Right cardiac atrium (tissue), 5 donors: Measurements from ENCODE around the gene CRISPLD2. TPM values are rescaled to one million over a fixed set of nuclear protein-coding genes. Genes with fewer than 3 reads are reported as not detected.

ENCODE experiments used
- ATAC-seq, 2 donors: fragments of 200-7000 bp; cut with Tn5 transposase; one replicate each; pipeline versions ENCODE4 v1.8.0 to v1.9.1; 2020; ENCODE audit warnings: moderate library complexity in 2 of 2, mild to moderate bottlenecking in 1 of 2
- DNase-seq, 3 donors: peaks; one replicate each; pipeline ENCODE4 v3.0.0-alpha.2; 2020
- H3K27ac ChIP-seq: one replicate; pipeline ENCODE4 v1.5.1; 2013; ENCODE audit warnings: mild to moderate bottlenecking, low read length, control low read depth, moderate library complexity
- H3K27me3 ChIP-seq: one replicate; pipeline ENCODE4 v1.6.1; 2013; ENCODE audit not compliant: control insufficient read depth, insufficient read depth
- H3K4me1 ChIP-seq: one replicate; pipeline ENCODE4 v1.6.1; 2013; ENCODE audit warnings: low read length; ENCODE audit not compliant: control insufficient read depth, insufficient read depth
- H3K4me3 ChIP-seq: one replicate; pipeline ENCODE4 v1.5.1; 2013; ENCODE audit warnings: low read length, control low read depth
- H3K9me3 ChIP-seq: one replicate; pipeline ENCODE4 v1.6.1; 2013; ENCODE audit warnings: low read length; ENCODE audit not compliant: control insufficient read depth
- WGBS: extraction: QIAGEN DNeasy Blood & Tissue Kit; methylation state at CpG from one replicate; pipeline ENCODE4 v1.1.7; 2013; 5-methylcytosine and 5-hydroxymethylcytosine counted together
- intact Hi-C, 4 donors: fragments of 100-400 bp; cut with DNase I; formaldehyde crosslinking; loops; one replicate each; pipeline versions ENCODE4 v1.11.0 to v1.14.0; 2022 to 2023
- polyA plus RNA-seq: library from polyadenylated mRNA; stranded (reverse); fragments of 200-250 nt; gene quantifications from one replicate; pipeline ENCODE4 v1.2.3, GENCODE V29; 2013
- total RNA-seq, 4 donors: library from RNA; stranded (reverse); fragmentation: NEBNext Ultra II Directional; extraction: Animal tissue kit (Norgen Biotek cat#: 25700); gene quantifications; one replicate each; pipeline ENCODE4 v1.2.1, GENCODE V29; 2021
- donor health status: healthy with polysubstance abuse.
- donor health status: DM: no; HTN: yes; CAD: no.
- donor health status: DM: no; HTN: no; CAD: no.
- donor health status: DM: no; HTN: yes; CAD: no; lungs with severe emphysema.
- donor health status: DM: yes; HTN: yes; CAD: no.

Gene CRISPLD2
- total and polyA plus RNA-seq, 5 donors: 12.7 to 69.5 (median 26.3) TPM

DNA sequence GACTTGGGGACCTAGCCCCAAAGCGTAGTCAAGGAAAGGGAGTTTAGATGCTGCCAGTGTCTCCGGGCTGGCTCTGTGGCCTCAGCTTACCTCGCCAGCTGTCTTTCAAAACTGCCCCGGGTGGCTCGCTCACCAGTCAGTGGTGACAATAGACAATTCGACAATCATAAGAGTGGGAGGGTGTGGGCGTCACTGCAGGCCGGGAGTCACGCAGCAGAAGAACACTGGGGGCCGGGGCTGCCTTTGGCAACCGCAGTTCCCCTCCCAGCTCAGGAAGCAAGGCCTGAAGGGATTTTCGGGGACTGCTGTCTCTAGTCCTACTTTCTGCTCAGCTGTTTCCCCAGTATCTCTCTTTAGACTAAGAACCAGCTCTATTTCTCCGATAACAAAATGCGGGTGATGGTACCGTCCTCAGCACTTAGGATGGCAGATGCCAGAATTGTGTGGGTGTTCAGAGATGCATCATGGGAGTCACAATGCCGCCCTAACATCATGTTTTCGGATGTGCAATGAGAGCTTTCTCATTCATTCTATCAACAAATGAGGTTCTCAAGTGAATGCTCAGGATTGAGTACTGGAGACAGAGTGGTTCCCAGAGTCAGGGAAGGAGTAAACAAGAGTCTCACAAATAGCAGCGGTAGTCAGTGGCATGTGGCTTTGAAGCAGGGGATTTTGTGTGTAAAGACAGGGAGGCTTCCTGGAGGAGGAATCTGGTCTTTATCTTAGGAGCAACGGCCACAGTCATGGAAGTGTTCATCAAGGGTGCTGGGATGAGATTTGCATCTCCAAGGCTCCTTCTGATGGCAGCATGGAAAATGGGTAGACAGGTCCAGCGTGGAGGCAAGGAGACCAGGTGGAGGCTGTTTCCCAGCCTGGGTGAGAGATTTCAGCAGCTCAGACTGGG is 98.5 kb downstream of the CRISPLD2 start:
- no peak overlapping the region for H3K27ac ChIP-seq
- DNase-seq (peak in 1 of 3 donors; percentile 32), ATAC-seq (no peak)
- no peaks in the 10 kb centered on the region for H3K27me3 ChIP-seq
- intact Hi-C loops: no loop called here
- 73% methylated on average over 20 of the region's 20 CpGs for WGBS
- H3K4me3 ChIP-seq: no peak overlapping the region
- no peaks in the 10 kb centered on the region for H3K9me3 ChIP-seq
- H3K4me1 ChIP-seq: peaks cover 14% of the 10 kb centered on the region

DNA sequence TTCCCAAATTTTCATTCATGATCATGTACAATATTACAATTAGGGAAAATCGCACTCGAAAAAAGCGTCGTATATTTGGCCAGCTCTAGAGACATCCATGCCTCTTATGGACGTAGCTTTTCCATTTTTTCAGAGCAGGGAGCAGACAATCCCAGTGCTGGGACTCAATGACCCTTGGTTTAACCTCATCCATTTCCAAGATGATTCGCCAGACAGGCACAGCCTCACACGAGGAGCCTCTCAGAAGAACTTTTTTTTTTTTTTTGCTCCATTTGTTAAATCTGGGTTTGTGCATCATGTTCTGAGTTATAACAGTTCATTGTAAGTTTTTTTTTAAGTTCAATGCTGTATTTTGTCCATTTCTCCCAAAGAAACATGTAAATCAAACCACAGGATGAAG is 99.5 kb downstream of the CRISPLD2 start:
- H3K4me3 ChIP-seq: no peak overlapping the region
- H3K27me3 ChIP-seq: no peaks in the 10 kb centered on the region
- intact Hi-C loops: no loop called here
- ATAC-seq: no peak
- H3K4me1 ChIP-seq: peaks cover 11% of the 10 kb centered on the region
- peak in 1 of 3 donors; percentile 10 for DNase-seq
- H3K9me3 ChIP-seq: no peaks in the 10 kb centered on the region
- WGBS: 77% methylated on average over 7 of the region's 7 CpGs
- no peak overlapping the region for H3K27ac ChIP-seq

DNA sequence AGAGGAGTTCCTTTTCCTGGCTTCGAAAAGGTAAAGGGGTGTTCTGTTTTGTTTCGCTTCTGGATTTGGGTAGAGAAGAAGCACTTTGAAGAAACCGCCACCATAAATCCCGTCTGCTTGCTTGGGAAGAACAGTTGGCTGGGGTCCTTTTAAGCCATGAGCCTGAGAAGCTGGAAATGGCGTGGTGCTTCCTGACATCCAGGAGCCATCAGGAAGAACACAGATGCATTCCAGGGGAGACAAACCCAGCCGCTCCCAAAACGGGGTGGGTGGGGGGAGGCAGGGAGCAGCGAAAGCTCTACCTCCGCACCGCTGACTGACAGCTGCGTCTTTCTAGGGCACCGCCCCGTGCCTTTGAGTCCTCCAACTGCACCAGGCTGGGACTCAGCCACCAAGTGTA is 99.9 kb downstream of the CRISPLD2 start:
- DNase-seq (peak in 1 of 3 donors; percentile 40), ATAC-seq (no peak)
- H3K9me3 ChIP-seq: no peaks in the 10 kb centered on the region
- H3K27ac ChIP-seq: no peak overlapping the region
- 81% methylated on average over 13 of the region's 13 CpGs for WGBS
- intact Hi-C loops: loop anchor here in 2 of 4 donors (10.0 kb wide), 1 partner anchor 85 kb away; no protein-coding TSS in a partner anchor
- H3K4me3 ChIP-seq: no peak overlapping the region
- peaks cover 10% of the 10 kb centered on the region for H3K4me1 ChIP-seq
- no peaks in the 10 kb centered on the region for H3K27me3 ChIP-seq

DNA sequence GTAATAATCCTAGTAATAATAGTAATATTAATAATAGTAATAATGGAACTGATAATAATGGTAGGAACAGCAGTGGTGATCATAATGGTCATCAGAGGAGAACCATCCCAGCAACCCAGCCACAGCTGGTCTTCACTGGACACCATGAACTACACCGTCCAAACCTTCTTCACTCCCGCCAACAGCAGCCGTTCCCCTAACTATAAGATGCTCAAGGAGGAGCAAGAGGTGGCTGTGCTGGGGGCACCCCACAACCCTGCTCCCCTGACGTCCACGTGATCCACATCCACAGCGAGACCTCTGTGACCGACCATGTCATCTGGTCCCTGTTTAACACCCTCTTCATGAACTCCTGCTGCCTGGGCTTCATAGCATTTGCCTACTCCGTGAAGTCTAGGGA is 100.5 kb downstream of the CRISPLD2 start:
- ATAC-seq (no peak), DNase-seq (no peak)
- Histone ChIP-seq H3K4me1 (peaks cover 8% of the 10 kb centered on the region), H3K27ac (no peak overlapping the region), H3K4me3 (no peak overlapping the region), H3K27me3 (no peaks in the 10 kb centered on the region), H3K9me3 (no peaks in the 10 kb centered on the region)
- intact Hi-C loops: loop anchor here in 2 of 4 donors (10.0 kb wide), 1 partner anchor 86 kb away; no protein-coding TSS in a partner anchor
- WGBS: 97% methylated on average over 8 of the region's 8 CpGs

DNA sequence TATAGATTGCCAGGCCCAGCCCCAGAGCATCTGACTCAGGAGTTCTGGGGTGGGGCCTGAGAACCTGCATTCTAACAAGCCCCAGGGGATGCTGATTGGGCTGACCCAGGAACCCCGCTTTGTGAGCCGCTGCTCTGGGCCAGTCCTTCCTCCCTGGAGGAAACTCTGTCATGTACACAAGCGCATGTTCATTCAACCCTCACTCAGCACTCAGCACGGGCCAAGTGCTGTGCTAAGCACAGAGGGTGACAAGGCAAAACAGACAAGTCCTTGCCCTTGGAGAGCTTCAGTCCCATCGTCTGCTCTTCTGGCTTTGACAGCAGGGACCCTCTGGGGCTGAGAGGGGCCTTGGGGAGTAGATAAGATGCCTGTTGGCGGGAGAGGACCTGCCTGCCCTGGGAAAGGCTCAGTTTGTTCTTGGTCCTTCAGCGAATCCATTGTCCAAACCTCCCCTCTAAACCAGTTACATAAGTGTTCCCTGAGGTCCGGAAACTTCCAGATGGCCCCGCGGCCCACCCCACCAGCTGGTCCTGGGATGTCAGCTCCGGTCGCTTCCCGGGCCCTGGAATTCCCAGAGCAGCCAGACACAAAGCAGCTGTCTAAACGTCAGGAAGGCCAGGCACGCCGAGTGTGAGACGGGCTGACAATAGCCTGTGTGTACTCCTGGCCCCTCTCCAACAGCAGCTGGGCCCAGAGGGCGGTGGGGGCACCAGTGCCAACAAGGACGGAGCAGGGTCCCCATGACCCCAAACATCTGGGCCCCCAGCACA is 102.8 kb downstream of the CRISPLD2 start:
- ATAC-seq (peak; percentile 80 to 88), DNase-seq (peak; percentile 76 to 93 (median 91))
- 21% methylated on average over 19 of the region's 19 CpGs for WGBS
- intact Hi-C loops: loop anchor here in 2 of 4 donors (10.0 kb wide), 1 partner anchor 88 kb away; no protein-coding TSS in a partner anchor
- H3K4me1 ChIP-seq: peaks cover 8% of the 10 kb centered on the region
- no peak overlapping the region for H3K4me3 ChIP-seq
- peak overlapping the region; percentile 77 for H3K27ac ChIP-seq
- no peaks in the 10 kb centered on the region for H3K9me3 ChIP-seq
- no peaks in the 10 kb centered on the region for H3K27me3 ChIP-seq

DNA sequence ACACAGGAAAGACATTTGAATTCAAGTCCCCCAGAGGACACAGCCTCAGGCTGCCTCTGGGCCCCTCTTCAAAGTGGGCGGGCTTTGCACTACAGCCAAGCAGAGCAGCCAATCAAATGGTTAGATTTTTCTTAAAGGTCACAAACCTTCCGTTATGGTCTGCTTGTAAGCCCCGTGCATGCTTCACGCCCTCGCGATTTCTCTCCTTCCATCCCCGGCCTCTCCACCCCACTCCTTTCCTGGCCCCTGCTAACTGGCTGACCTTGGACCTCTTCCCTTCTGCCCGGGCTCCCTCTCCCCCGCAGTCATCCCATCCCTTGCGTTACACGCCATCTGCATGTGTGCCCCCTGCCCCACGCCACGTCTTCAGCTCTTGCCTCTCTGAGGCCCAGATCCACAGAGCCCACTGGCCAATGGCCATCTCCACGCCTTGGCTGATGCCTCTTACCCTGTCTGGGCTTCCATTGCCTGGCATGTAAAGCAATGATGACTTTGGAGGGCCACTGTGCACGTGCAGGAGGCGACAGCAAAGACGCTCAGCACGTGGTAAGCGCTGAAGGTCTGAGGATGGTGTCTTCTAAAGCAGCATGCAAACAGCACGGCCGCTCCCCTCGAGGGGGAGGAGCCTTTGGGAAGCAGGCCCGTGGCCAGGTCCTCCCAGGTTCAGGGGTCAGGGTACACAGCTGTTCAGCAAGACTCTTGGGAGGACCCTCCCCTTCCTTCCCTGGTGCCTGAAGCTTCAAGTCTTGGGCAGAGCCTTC is 104.7 kb downstream of the CRISPLD2 start:
- 51% methylated on average over 23 of the region's 23 CpGs for WGBS
- intact Hi-C loops: loop anchor here in 3 of 4 donors (2.0 to 10.0 kb wide), 3 partner anchors 28 to 90 kb away; no protein-coding TSS in a partner anchor
- Histone ChIP-seq H3K27me3 (no peaks in the 10 kb centered on the region), H3K27ac (peak overlapping the region; percentile 4), H3K4me3 (no peak overlapping the region), H3K9me3 (no peaks in the 10 kb centered on the region), H3K4me1 (peaks cover 8% of the 10 kb centered on the region)
- DNase-seq (peak; percentile 71 to 89 (median 87)), ATAC-seq (peak in 1 of 2 donors; percentile 9)

DNA sequence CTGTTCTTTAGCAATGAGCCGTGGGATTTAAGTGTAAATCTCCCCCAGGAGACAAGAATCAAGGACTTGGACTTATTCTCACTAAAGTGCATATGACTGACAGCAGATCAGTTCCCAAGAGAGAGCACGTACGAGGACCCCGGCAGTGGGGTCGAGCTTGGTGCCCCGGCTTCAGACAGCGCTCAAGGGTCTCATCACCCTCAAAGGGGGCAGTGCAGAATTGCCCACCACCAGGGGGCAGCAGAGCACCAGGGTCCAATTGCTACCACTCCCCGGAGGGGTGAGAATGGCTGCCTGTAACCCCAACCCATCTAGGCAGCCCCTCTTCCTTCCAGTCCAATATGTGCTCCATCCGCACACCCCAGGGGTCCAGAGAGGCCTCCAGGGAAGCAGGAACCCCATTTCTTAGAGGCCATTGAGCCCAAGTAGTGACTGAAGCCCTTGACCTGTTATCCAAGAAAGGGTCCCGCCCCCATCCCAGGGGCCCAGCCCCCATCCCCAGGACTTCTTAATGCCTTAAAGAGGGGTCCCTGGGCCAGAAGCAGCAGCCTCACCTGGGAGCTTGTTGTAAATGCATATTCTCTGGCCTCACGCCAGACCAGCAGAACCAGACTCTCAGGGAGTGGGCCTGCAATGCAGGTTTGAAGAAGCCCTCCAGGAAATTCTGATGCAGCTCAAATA is 105.4 kb downstream of the CRISPLD2 start:
- intact Hi-C loops: loop anchor here in 3 of 4 donors (2.0 to 10.0 kb wide), 3 partner anchors 28 to 90 kb away; no protein-coding TSS in a partner anchor
- peaks cover 8% of the 10 kb centered on the region for H3K4me1 ChIP-seq
- H3K27me3 ChIP-seq: no peaks in the 10 kb centered on the region
- no peak overlapping the region for H3K27ac ChIP-seq
- ATAC-seq (no peak), DNase-seq (peak; percentile 66 to 87 (median 84))
- no peak overlapping the region for H3K4me3 ChIP-seq
- H3K9me3 ChIP-seq: no peaks in the 10 kb centered on the region
- WGBS: 74% methylated on average over 11 of the region's 11 CpGs

DNA sequence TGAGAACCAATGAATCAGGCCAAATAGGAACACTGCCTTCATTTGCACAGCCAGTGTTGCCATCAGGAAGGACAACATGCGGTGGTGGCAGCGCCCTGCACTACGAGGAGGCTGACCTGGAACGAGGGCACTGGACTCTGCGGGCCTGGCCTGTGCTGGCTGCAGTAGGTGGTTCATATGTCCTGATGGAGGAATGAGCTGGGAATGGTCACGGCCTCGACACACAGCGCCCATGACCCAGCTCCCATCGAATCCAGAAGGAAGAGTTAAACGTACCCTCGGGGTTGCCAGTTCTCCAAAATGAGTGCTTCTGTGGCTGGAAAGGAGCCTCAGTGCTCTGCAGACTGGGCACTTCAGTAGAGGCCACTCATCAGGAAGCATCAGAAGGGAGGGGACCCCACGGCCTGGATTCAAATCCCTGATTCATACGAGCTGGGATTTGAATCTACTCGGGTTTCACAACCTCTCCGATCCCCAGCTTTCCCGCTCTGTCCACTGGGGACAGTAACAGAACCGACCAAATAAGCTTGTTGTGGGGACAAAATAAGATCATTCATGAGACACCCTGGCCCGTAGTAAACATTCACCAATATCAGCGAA is 106.1 kb downstream of the CRISPLD2 start:
- no peak for ATAC-seq
- DNase-seq: peak in 2 of 3 donors; percentile 49 to 65
- Histone ChIP-seq H3K9me3 (no peaks in the 10 kb centered on the region), H3K27ac (no peak overlapping the region), H3K27me3 (no peaks in the 10 kb centered on the region), H3K4me3 (no peak overlapping the region), H3K4me1 (peaks cover 8% of the 10 kb centered on the region)
- intact Hi-C loops: loop anchor here in 3 of 4 donors (2.0 to 10.0 kb wide), 3 partner anchors 27 to 91 kb away; no protein-coding TSS in a partner anchor
- WGBS: 85% methylated on average over 19 of the region's 19 CpGs

DNA sequence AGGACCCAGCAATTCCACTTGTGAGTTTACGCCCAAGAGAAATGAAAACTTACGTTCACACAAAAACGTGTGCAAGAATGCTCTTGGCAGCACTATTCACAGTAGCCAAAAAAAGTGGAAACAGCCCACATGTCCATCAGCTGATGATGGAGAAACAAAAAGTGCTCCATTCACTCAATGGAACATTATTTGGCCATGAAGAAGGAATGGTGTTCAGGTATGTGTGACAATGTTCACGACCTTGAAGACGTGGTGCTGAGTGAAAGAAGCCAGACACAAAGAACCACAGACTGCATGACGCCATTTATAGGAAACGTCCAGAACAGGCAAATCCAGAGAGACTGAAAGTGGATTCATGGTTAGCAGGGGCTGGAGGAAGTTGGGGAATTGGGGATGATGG is 106.7 kb downstream of the CRISPLD2 start:
- DNase-seq: no peak

More for the DNA sequence above, 106.7 kb downstream of the CRISPLD2 start:
- ATAC-seq: no peak
- H3K4me1 ChIP-seq: peaks cover 8% of the 10 kb centered on the region
- no peaks in the 10 kb centered on the region for H3K27me3 ChIP-seq
- intact Hi-C loops: loop anchor here in 2 of 4 donors (10.0 kb wide), 1 partner anchor 92 kb away; no protein-coding TSS in a partner anchor
- no peak overlapping the region for H3K4me3 ChIP-seq
- H3K9me3 ChIP-seq: no peaks in the 10 kb centered on the region
- no peak overlapping the region for H3K27ac ChIP-seq
- 40% methylated on average over 7 of the region's 7 CpGs for WGBS
